Activated CD4-positive, alpha-beta memory T cell treated with anti-CD3 and anti-CD28 coated beads, Interleukin-2, amount 10 ng/mL, durations not matched to agents 7 days and 5 days (primary cell): ENCODE results near the gene REXO5. TPM values are rescaled to one million over a fixed set of nuclear protein-coding genes. Genes with fewer than 3 reads are reported as not detected.

Experiments
- CTCF ChIA-PET: fragments of 350-600 bp; sonication (Branson Sonifier 250); formaldehyde crosslinking; loops from one replicate; lab custom pipeline; 2021; ENCODE audit warnings: antibody characterized with exemption, inconsistent platforms; lab: Charles Lee
- POLR2A ChIA-PET: fragments of 350-600 bp; sonication (Branson Sonifier 250); formaldehyde crosslinking; loops from one replicate; lab custom pipeline; 2021; ENCODE audit warnings: antibody characterized with exemption; lab: Charles Lee
- DNase-seq: peaks from one replicate; pipeline ENCODE4 v3.0.0-alpha.2; 2020
- H3K27ac Mint-ChIP-seq: one replicate; pipeline ENCODE4 v1.8.0; 2021; ENCODE audit warnings: mild to moderate bottlenecking, mixed read lengths
- H3K27me3 Mint-ChIP-seq: one replicate; pipeline ENCODE4 v1.8.0; 2021; ENCODE audit warnings: mixed read lengths
- H3K36me3 Mint-ChIP-seq: one replicate; pipeline ENCODE4 v1.8.0; 2021; ENCODE audit warnings: low read depth, mixed read lengths
- H3K4me1 Mint-ChIP-seq: one replicate; pipeline ENCODE4 v1.8.0; 2021; ENCODE audit warnings: mixed read lengths
- H3K4me3 Mint-ChIP-seq: one replicate; pipeline ENCODE4 v1.8.0; 2021; ENCODE audit warnings: mild to moderate bottlenecking, mixed read lengths
- H3K9me3 Mint-ChIP-seq: one replicate; pipeline ENCODE4 v1.8.0; 2021; ENCODE audit warnings: mixed read lengths
- total RNA-seq, 2 experiments: library from RNA; stranded (reverse); gene quantifications; one replicate each; pipeline ENCODE4 v1.2.3, GENCODE V29; 2021

REXO5 gene
- total RNA-seq, 2 experiments from 2014 or later: 16.2 to 17.4 TPM

- Mint-ChIP-seq H3K27ac (no peak overlapping the region), H3K36me3 (no peaks in the 10 kb centered on the region), H3K4me1 (peaks cover 13% of the 10 kb centered on the region), H3K4me3 (no peak overlapping the region), H3K9me3 (no peaks in the 10 kb centered on the region), H3K27me3 (no peaks in the 10 kb centered on the region)
- POLR2A ChIA-PET: no interaction called here
- CTCF ChIA-PET: no interaction called here
- DNase-seq: no peak
Observed at GRCh38 chr16:20768818-20769217, 37.5 kb upstream of the REXO5 start.

GRCh38 chr16:20773679-20774078 lies 32.6 kb upstream of the REXO5 start:
- Mint-ChIP-seq H3K9me3 (no peaks in the 10 kb centered on the region), H3K4me1 (peaks cover 16% of the 10 kb centered on the region), H3K27me3 (no peaks in the 10 kb centered on the region), H3K27ac (no peak overlapping the region), H3K4me3 (no peak overlapping the region), H3K36me3 (no peaks in the 10 kb centered on the region)
- DNase-seq: no peak
- POLR2A ChIA-PET: no interaction called here
- CTCF ChIA-PET: interaction anchor here (0.6 to 1.8 kb wide), 9 partner anchors 9 to 500 kb away, joined by 3 to 13 read pairs (median 4); partner anchors contain the start of gene ACSM3

DNA sequence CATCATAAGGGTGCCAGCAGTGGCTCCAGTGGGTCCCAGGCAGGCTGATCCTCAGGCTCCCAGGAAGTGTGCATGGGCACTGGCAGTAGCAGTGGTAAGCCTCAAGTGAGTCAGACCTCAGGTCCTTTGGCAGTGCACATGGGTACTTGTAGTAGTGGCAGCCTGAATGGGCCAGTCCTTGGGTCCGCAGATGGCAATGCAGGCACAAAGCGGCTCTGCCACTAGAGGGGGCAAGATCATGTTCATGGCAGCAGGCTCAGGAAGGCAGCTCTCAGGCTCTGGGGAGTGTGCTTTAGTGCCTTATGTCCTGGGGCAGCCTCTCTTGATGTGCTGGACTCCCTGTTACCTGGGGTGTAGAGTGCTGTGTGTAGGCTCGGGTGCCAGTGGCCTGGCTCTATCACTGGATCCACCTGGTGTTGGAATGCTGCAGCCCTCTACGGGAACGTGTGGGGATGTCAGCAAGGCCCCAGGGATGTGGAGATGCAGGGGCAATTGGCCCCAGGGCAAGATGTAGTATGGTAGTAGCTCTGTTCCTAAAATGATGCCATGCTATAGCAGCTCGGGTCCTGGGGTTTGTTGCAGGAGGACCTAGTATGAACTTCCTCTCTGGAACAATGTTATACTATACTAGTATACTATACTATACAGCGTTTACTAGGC lies 31.5 kb upstream of the REXO5 start:
- CTCF ChIA-PET: interaction anchor here (0.7 to 2.2 kb wide), 12 partner anchors 10 to 321 kb away, joined by 3 to 13 read pairs (median 4); partner anchors contain the start of gene ACSM3
- Mint-ChIP-seq H3K4me1 (peaks cover 16% of the 10 kb centered on the region), H3K36me3 (no peaks in the 10 kb centered on the region), H3K27ac (no peak overlapping the region), H3K4me3 (no peak overlapping the region), H3K27me3 (no peaks in the 10 kb centered on the region), H3K9me3 (no peaks in the 10 kb centered on the region)
- POLR2A ChIA-PET: no interaction called here
- peak; percentile 78 for DNase-seq

DNA sequence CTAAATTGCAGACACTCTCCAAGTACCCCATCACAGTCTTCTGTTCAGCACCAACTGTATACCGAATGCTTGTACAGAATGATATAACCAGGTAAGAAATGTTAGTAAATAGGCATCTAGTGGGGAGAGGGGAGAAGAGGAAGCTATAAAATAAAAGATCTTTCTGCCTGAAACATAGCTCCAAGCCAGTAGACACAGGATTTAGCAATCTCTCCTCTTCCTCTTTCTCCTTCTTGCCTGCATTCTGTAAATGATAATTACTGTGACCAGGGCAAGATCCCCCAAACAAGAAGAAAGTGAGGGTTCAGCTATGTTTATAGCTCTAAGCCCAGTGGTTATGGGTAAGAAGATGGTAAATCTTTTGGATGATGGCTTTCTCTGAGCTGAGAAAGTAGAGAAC lies 24.6 kb upstream of the REXO5 start:
- H3K9me3 Mint-ChIP-seq: no peaks in the 10 kb centered on the region
- no peak for DNase-seq
- no peaks in the 10 kb centered on the region for H3K27me3 Mint-ChIP-seq
- no peaks in the 10 kb centered on the region for H3K36me3 Mint-ChIP-seq
- H3K4me3 Mint-ChIP-seq: no peak overlapping the region
- peaks cover 8% of the 10 kb centered on the region for H3K4me1 Mint-ChIP-seq
- no peak overlapping the region for H3K27ac Mint-ChIP-seq
- ChIA-PET POLR2A (interaction anchor here (1.0 kb wide), 1 partner anchor 18 kb away, joined by 3 read pairs; no protein-coding TSS in a partner anchor), CTCF (no interaction called here)

GRCh38 chr16:20782470-20782869 lies 23.9 kb upstream of the REXO5 start:
- Mint-ChIP-seq H3K36me3 (no peaks in the 10 kb centered on the region), H3K9me3 (no peaks in the 10 kb centered on the region), H3K4me1 (peaks cover 2% of the 10 kb centered on the region), H3K4me3 (no peak overlapping the region), H3K27ac (no peak overlapping the region), H3K27me3 (no peaks in the 10 kb centered on the region)
- CTCF ChIA-PET: interaction anchor here (1.3 kb wide), 1 partner anchor 42 kb away, joined by 4 read pairs; no protein-coding TSS in a partner anchor
- DNase-seq: no peak
- POLR2A ChIA-PET: no interaction called here

DNA sequence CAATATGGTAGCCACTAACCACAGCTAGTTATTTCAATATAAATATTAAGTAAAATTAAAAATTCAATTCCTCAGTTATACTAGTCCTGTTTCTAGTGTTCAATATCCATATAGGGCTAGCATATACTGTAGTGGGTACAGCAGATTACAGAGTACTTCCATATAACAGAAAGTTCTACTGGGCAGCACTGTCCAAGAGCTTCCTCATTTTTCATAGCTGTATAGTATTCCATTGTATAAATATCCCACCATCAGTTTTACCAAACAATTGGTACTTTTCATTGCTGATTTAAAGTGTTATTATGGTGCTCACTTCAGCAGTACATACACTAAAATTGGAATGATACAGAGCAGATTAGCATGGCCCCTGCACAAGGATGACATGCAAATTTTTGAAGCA lies 22.1 kb upstream of the REXO5 start:
- no peaks in the 10 kb centered on the region for H3K36me3 Mint-ChIP-seq
- ChIA-PET POLR2A (interaction anchor here (1.5 kb wide), 1 partner anchor 21 kb away, joined by 3 read pairs; the partner anchor contains the start of gene ACSM3), CTCF (interaction anchor here (1.8 kb wide), 1 partner anchor 9 kb away, joined by 3 read pairs; no protein-coding TSS in a partner anchor)
- no peak for DNase-seq
- no peaks in the 10 kb centered on the region for H3K9me3 Mint-ChIP-seq
- H3K4me1 Mint-ChIP-seq: no peaks in the 10 kb centered on the region
- no peaks in the 10 kb centered on the region for H3K27me3 Mint-ChIP-seq
- no peak overlapping the region for H3K27ac Mint-ChIP-seq
- H3K4me3 Mint-ChIP-seq: no peak overlapping the region

DNA sequence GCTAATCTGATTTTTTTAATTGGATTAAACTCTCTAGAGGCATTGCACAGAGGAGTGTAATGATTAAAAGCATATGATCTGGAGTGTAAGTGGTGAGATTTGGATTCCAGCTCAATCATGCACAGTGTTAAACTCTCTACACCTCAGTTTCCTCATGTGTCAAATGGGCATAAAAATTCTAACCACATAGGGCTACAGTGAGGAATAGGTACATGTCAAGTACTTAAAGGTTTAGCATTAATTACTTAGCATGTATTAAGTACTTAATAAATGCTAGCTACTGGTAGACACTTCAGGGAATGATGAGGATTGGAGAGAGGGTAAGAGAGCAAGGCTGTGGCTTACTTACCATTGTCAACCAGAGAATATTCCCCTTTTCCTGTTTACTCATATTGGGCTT lies 17.2 kb upstream of the REXO5 start:
- no peaks in the 10 kb centered on the region for H3K36me3 Mint-ChIP-seq
- H3K27ac Mint-ChIP-seq: no peak overlapping the region
- CTCF ChIA-PET: interaction anchor here (1.0 kb wide), 1 partner anchor 14 kb away, joined by 6 read pairs; no protein-coding TSS in a partner anchor
- H3K4me1 Mint-ChIP-seq: no peaks in the 10 kb centered on the region
- H3K4me3 Mint-ChIP-seq: no peak overlapping the region
- no peak for DNase-seq
- H3K27me3 Mint-ChIP-seq: no peaks in the 10 kb centered on the region
- POLR2A ChIA-PET: interaction anchor here (0.8 to 2.3 kb wide), 2 partner anchors 13 to 17 kb away, joined by 3 to 6 read pairs; partner anchors contain the start of genes ERI2 and REXO5
- H3K9me3 Mint-ChIP-seq: no peaks in the 10 kb centered on the region

GRCh38 chr16:20791923-20792612 lies 14.3 kb upstream of the REXO5 start:
- DNase-seq: no peak
- POLR2A ChIA-PET: no interaction called here
- Mint-ChIP-seq H3K36me3 (no peaks in the 10 kb centered on the region), H3K9me3 (no peaks in the 10 kb centered on the region), H3K4me3 (no peak overlapping the region), H3K27me3 (no peaks in the 10 kb centered on the region), H3K4me1 (no peaks in the 10 kb centered on the region), H3K27ac (no peak overlapping the region)
- CTCF ChIA-PET: interaction anchor here (1.0 to 1.2 kb wide), 2 partner anchors 13 to 59 kb away, joined by 3 read pairs; no protein-coding TSS in a partner anchor

- Mint-ChIP-seq H3K36me3 (peaks cover 18% of the 10 kb centered on the region), H3K27ac (peak overlapping the region; percentile 33), H3K9me3 (no peaks in the 10 kb centered on the region), H3K27me3 (no peaks in the 10 kb centered on the region), H3K4me3 (no peak overlapping the region), H3K4me1 (peaks cover 18% of the 10 kb centered on the region)
- ChIA-PET POLR2A (interaction anchor here (1.0 kb wide), 1 partner anchor 8 kb away, joined by 5 read pairs; the partner anchor contains the start of genes ERI2 and REXO5), CTCF (interaction anchor here (1.5 kb wide), 1 partner anchor 11 kb away, joined by 3 read pairs; no protein-coding TSS in a partner anchor)
- DNase-seq: no peak
Observed at GRCh38 chr16:20798364-20798763, 8.0 kb upstream of the REXO5 start.

- H3K36me3 Mint-ChIP-seq: peaks cover 18% of the 10 kb centered on the region
- H3K4me1 Mint-ChIP-seq: peaks cover 27% of the 10 kb centered on the region
- DNase-seq: no peak
- H3K4me3 Mint-ChIP-seq: no peak overlapping the region
- H3K27me3 Mint-ChIP-seq: no peaks in the 10 kb centered on the region
- no peaks in the 10 kb centered on the region for H3K9me3 Mint-ChIP-seq
- CTCF ChIA-PET: interaction anchor here (0.6 to 1.5 kb wide), 4 partner anchors 13 to 45 kb away, joined by 3 to 4 read pairs (median 4); no protein-coding TSS in a partner anchor
- no peak overlapping the region for H3K27ac Mint-ChIP-seq
- POLR2A ChIA-PET: no interaction called here
Observed at GRCh38 chr16:20799599-20799998, 6.7 kb upstream of the REXO5 start.

- Mint-ChIP-seq H3K27me3 (no peaks in the 10 kb centered on the region), H3K4me1 (peaks cover 35% of the 10 kb centered on the region), H3K36me3 (peaks cover 18% of the 10 kb centered on the region), H3K4me3 (no peak overlapping the region), H3K9me3 (no peaks in the 10 kb centered on the region), H3K27ac (no peak overlapping the region)
- POLR2A ChIA-PET: no interaction called here
- DNase-seq: no peak
- CTCF ChIA-PET: interaction anchor here (1.5 kb wide), 1 partner anchor 15 kb away, joined by 4 read pairs; no protein-coding TSS in a partner anchor
Observed at GRCh38 chr16:20801278-20801677, 5.0 kb upstream of the REXO5 start.

GRCh38 chr16:20803192-20803560 lies 3.2 kb upstream of the REXO5 start:
- Mint-ChIP-seq H3K9me3 (no peaks in the 10 kb centered on the region), H3K27ac (no peak overlapping the region), H3K27me3 (no peaks in the 10 kb centered on the region), H3K4me1 (peaks cover 43% of the 10 kb centered on the region), H3K4me3 (no peak overlapping the region), H3K36me3 (peaks cover 18% of the 10 kb centered on the region)
- ChIA-PET CTCF (no interaction called here), POLR2A (no interaction called here)
- DNase-seq: no peak
